Uterus (tissue), 4 donors: Measurements from ENCODE around the gene GLCCI1. TPM values are rescaled to one million over a fixed set of nuclear protein-coding genes. Genes with fewer than 3 reads are reported as not detected.

Experiments used
- DNase-seq, 2 donors: peaks; one replicate each; pipeline ENCODE4 v3.0.0-alpha.2; 2019 to 2020
- H3K27ac ChIP-seq, 2 donors: fragments of 200-600 bp; sonication (generic); 1 replicate in 1 of 2; 2 replicates in 1 of 2; pipeline ENCODE4 v1.5.1; 2016 to 2018
- H3K27me3 ChIP-seq, 2 donors: fragments of 200-600 bp; sonication (generic); one replicate each; pipeline ENCODE4 v1.5.1; 2018 to 2019; ENCODE audit warnings: control low read depth in 1 of 2
- H3K36me3 ChIP-seq, 2 donors: fragments of 200-600 bp; sonication (generic); one replicate each; pipeline ENCODE4 v1.5.1; 2019; ENCODE audit warnings: control low read depth in 1 of 2
- H3K4me1 ChIP-seq, 2 donors: fragments of 200-600 bp; sonication (generic); one replicate each; pipeline ENCODE4 v1.5.1; 2018 to 2019; ENCODE audit warnings: control low read depth in 1 of 2
- H3K4me3 ChIP-seq, 2 donors: fragments of 200-600 bp; sonication (generic); 1 replicate in 1 of 2; 2 replicates in 1 of 2; pipeline ENCODE4 v1.5.1; 2018 to 2019; ENCODE audit warnings: mild to moderate bottlenecking in 1 of 2
- H3K9me3 ChIP-seq, 2 donors: fragments of 200-600 bp; sonication (generic); one replicate each; pipeline ENCODE4 v1.5.1; 2019; ENCODE audit warnings: control low read depth in 1 of 2
- CTCF ChIP-seq, 4 experiments: fragments of 200-600 bp in 2 of 4; fragments of 450-650 bp in 2 of 4; sonication (generic) in 2 of 4; IDR thresholded peaks; one replicate each; pipeline ENCODE4 v1.5.1; 2016 to 2019; ENCODE audit warnings: antibody characterized with exemption in 4 of 4, mild to moderate bottlenecking in 2 of 4, moderate library complexity in 1 of 4
- POLR2A ChIP-seq, 2 donors: fragments of 450-650 bp; IDR thresholded peaks; one replicate each; pipeline ENCODE4 v1.6.1; 2016; ENCODE audit warnings: antibody characterized with exemption in 2 of 2, mild to moderate bottlenecking in 1 of 2, moderate library complexity in 1 of 2
- intact Hi-C: fragments of 100-400 bp; cut with DNase I; formaldehyde crosslinking; loops from one replicate; pipeline ENCODE4 v1.15.1; 2023; ENCODE audit warnings: low total_unique reads
- total RNA-seq, 4 donors: library from RNA; depleted of rRNA in 3 of 4; stranded (reverse); fragments of >200 nt in 3 of 4; gene quantifications; one replicate each; pipeline versions ENCODE4 v1.1.0 to v1.2.4, GENCODE V29; 2014 to 2023
- donor health status: DM: yes; HTN: yes; CAD: no.

Gene GLCCI1
- total RNA-seq, 4 donors from 2014 or later: 2.9 to 21.6 (median 9.0) TPM

GRCh38 chr7:7933915-7934526 lies 34.6 kb upstream of the GLCCI1 start:
- Histone ChIP-seq H3K9me3 (no peaks in the 10 kb centered on the region), H3K36me3 (no peaks in the 10 kb centered on the region), H3K4me1 (no peaks in the 10 kb centered on the region), H3K27me3 (no peaks in the 10 kb centered on the region), H3K4me3 (no peak overlapping the region), H3K27ac (no peak overlapping the region)
- no peak for DNase-seq
- TF ChIP-seq CTCF (IDR thresholded peaks at IDR 0.05) (no peak), POLR2A (IDR thresholded peaks at IDR 0.05) (no peak)
- intact Hi-C loops: no loop called here

- TF ChIP-seq CTCF (IDR thresholded peaks at IDR 0.05) (no peak), POLR2A (IDR thresholded peaks at IDR 0.05) (no peak)
- no peaks in the 10 kb centered on the region for H3K9me3 ChIP-seq
- no peaks in the 10 kb centered on the region for H3K4me1 ChIP-seq
- no peaks in the 10 kb centered on the region for H3K36me3 ChIP-seq
- intact Hi-C loops: no loop called here
- no peak overlapping the region for H3K27ac ChIP-seq
- no peak overlapping the region for H3K4me3 ChIP-seq
- DNase-seq: no peak
- H3K27me3 ChIP-seq: no peaks in the 10 kb centered on the region
Observed at GRCh38 chr7:7934945-7935344, 33.7 kb upstream of the GLCCI1 start.

- no peak for TF ChIP-seq POLR2A (IDR thresholded peaks at IDR 0.05)
- no peak for TF ChIP-seq CTCF (IDR thresholded peaks at IDR 0.05)
- Histone ChIP-seq H3K27me3 (no peaks in the 10 kb centered on the region), H3K4me1 (no peaks in the 10 kb centered on the region), H3K4me3 (no peak overlapping the region), H3K9me3 (no peaks in the 10 kb centered on the region), H3K27ac (no peak overlapping the region), H3K36me3 (no peaks in the 10 kb centered on the region)
- intact Hi-C loops: no loop called here
- DNase-seq: no peak
Observed at GRCh38 chr7:7938471-7938870, 30.1 kb upstream of the GLCCI1 start.

GRCh38 chr7:7943951-7944350 lies 24.6 kb upstream of the GLCCI1 start:
- no peaks in the 10 kb centered on the region for H3K4me1 ChIP-seq
- H3K27ac ChIP-seq: no peak overlapping the region
- no peak for TF ChIP-seq POLR2A (IDR thresholded peaks at IDR 0.05)
- TF ChIP-seq CTCF (IDR thresholded peaks at IDR 0.05): no peak
- H3K36me3 ChIP-seq: no peaks in the 10 kb centered on the region
- no peak for DNase-seq
- no peaks in the 10 kb centered on the region for H3K27me3 ChIP-seq
- intact Hi-C loops: no loop called here
- no peaks in the 10 kb centered on the region for H3K9me3 ChIP-seq
- no peak overlapping the region for H3K4me3 ChIP-seq

- H3K27me3 ChIP-seq: no peaks in the 10 kb centered on the region
- H3K4me1 ChIP-seq: no peaks in the 10 kb centered on the region
- intact Hi-C loops: no loop called here
- no peak overlapping the region for H3K4me3 ChIP-seq
- TF ChIP-seq POLR2A (IDR thresholded peaks at IDR 0.05) (no peak), CTCF (IDR thresholded peaks at IDR 0.05) (no peak)
- H3K36me3 ChIP-seq: no peaks in the 10 kb centered on the region
- no peak for DNase-seq
- no peaks in the 10 kb centered on the region for H3K9me3 ChIP-seq
- no peak overlapping the region for H3K27ac ChIP-seq
Observed at GRCh38 chr7:7944619-7945282, 23.8 kb upstream of the GLCCI1 start.
